HepG2 (cell line): ENCODE data around the gene REEP3.

Source experiments
- EP300 ChIP-seq, 3 experiments: sonication (generic) in 1 of 3; formaldehyde crosslinking in 1 of 3; IDR thresholded peaks; 2 replicates each; pipeline versions ENCODE4 v1.5.1 to v1.6.1; 2011 to 2020; ENCODE audit warnings: low read depth in 2 of 3, low read length in 2 of 3, borderline replicate concordance in 1 of 3, improper control_type of control experiment in 1 of 3, mild to moderate bottlenecking in 1 of 3, missing genetic modification reagents in 1 of 3, moderate library complexity in 1 of 3
- ESRRA ChIP-seq: sonication (generic); formaldehyde crosslinking; IDR thresholded peaks from 2 replicates; pipeline ENCODE4 v1.5.1; 2020; ENCODE audit warnings: mild to moderate bottlenecking, low read depth, missing genetic modification reagents
- ETV6 ChIP-seq: sonication (generic); formaldehyde crosslinking; conservative IDR thresholded peaks from 2 replicates; pipeline ENCODE4 v1.4.0; 2020; ENCODE audit warnings: missing genetic modification reagents
- FLYWCH1 ChIP-seq: sonication (generic); formaldehyde crosslinking; IDR thresholded peaks from 2 replicates; pipeline ENCODE4 v1.8.1; 2023; ENCODE audit warnings: mild to moderate bottlenecking, missing genetic modification reagents
- FOXK1 ChIP-seq: sonication (generic); formaldehyde crosslinking; IDR thresholded peaks from 2 replicates; pipeline ENCODE4 v1.4.0; 2020; ENCODE audit warnings: low read depth, missing genetic modification reagents, borderline replicate concordance
- ZFX ChIP-seq: sonication (generic); formaldehyde crosslinking; IDR thresholded peaks from 2 replicates; pipeline ENCODE4 v1.4.0; 2020; ENCODE audit warnings: mild to moderate bottlenecking, low read depth, missing genetic modification reagents, moderate library complexity
- ZNF232 ChIP-seq: sonication (generic); formaldehyde crosslinking; IDR thresholded peaks from 2 replicates; pipeline ENCODE4 v1.4.0; 2020; ENCODE audit warnings: missing genetic modification reagents, borderline replicate concordance
- ZNF234 ChIP-seq: sonication (generic); formaldehyde crosslinking; conservative IDR thresholded peaks from 2 replicates; pipeline ENCODE4 v1.5.1; 2020; ENCODE audit warnings: mild to moderate bottlenecking, missing genetic modification reagents
- ZNF773 ChIP-seq: sonication (generic); formaldehyde crosslinking; IDR thresholded peaks from 2 replicates; pipeline ENCODE4 v1.4.0; 2020; ENCODE audit warnings: missing genetic modification reagents, borderline replicate concordance
- TF ChIP-seq, protein P1 (sequence below), 2 experiments: sonication (generic) in 1 of 2; formaldehyde crosslinking in 1 of 2; IDR thresholded peaks; 2 replicates each; pipeline versions ENCODE4 v1.5.1 to v1.6.1; 2011 to 2020; ENCODE audit warnings: borderline replicate concordance in 1 of 2, low read depth in 1 of 2, low read length in 1 of 2, mild to moderate bottlenecking in 1 of 2, missing genetic modification reagents in 1 of 2, moderate library complexity in 1 of 2
- TF ChIP-seq, protein P2 (sequence below): sonication (generic); formaldehyde crosslinking; IDR thresholded peaks from 2 replicates; pipeline ENCODE4 v1.5.0; 2020; ENCODE audit warnings: missing genetic modification reagents
- TF ChIP-seq, protein P3 (sequence below): sonication (generic); formaldehyde crosslinking; IDR thresholded peaks from 2 replicates; pipeline ENCODE4 v1.8.1; 2023; ENCODE audit warnings: missing genetic modification reagents, inconsistent platforms, borderline replicate concordance

DNA sequence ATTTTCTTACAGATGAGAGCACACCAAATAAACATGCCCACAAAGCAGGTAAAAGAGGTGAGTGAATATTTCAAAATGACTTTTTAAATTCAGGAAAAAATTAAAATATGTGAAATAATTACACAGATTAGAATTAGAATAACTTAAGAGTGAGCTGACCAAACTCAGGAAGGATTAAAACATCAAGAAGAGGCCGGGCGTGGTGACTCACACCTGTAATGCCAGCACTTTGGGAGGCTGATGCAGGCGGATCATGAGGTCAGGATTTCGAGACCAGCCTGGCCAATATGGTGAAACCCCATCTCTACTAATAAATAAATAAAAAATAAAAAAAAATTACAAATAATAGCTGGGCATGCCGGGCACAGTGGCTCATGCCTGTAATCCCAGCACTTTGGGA, 140.1 kb downstream of the REEP3 start:
- TF ChIP-seq FOXK1 (no peak), FLYWCH1 (no peak), EP300 (IDR thresholded peaks at IDR 0.05; ENCODE audit: low read depth in 2 of 2, low read length in 2 of 2) (no peak), EP300 (CRISPR knock-in tag; IDR thresholded peaks at IDR 0.05; ENCODE audit: borderline replicate concordance) (no peak), ZNF232 (CRISPR knock-in tag) (no peak), ZFX (no peak), ZNF773 (CRISPR knock-in tag) (no peak), ZNF234 (no peak), ESRRA (CRISPR knock-in tag) (no peak), ETV6 (CRISPR knock-in tag) (no peak)
- TF ChIP-seq, protein P1, sequence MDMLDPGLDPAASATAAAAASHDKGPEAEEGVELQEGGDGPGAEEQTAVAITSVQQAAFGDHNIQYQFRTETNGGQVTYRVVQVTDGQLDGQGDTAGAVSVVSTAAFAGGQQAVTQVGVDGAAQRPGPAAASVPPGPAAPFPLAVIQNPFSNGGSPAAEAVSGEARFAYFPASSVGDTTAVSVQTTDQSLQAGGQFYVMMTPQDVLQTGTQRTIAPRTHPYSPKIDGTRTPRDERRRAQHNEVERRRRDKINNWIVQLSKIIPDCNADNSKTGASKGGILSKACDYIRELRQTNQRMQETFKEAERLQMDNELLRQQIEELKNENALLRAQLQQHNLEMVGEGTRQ (IDR thresholded peaks at IDR 0.05; ENCODE audit: low read depth, low read length), result no peak
- TF ChIP-seq, protein P1 (CRISPR knock-in tag; IDR thresholded peaks at IDR 0.05; ENCODE audit: borderline replicate concordance), result no peak
- TF ChIP-seq, protein P2, sequence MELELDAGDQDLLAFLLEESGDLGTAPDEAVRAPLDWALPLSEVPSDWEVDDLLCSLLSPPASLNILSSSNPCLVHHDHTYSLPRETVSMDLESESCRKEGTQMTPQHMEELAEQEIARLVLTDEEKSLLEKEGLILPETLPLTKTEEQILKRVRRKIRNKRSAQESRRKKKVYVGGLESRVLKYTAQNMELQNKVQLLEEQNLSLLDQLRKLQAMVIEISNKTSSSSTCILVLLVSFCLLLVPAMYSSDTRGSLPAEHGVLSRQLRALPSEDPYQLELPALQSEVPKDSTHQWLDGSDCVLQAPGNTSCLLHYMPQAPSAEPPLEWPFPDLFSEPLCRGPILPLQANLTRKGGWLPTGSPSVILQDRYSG, result no peak
- TF ChIP-seq, protein P3, sequence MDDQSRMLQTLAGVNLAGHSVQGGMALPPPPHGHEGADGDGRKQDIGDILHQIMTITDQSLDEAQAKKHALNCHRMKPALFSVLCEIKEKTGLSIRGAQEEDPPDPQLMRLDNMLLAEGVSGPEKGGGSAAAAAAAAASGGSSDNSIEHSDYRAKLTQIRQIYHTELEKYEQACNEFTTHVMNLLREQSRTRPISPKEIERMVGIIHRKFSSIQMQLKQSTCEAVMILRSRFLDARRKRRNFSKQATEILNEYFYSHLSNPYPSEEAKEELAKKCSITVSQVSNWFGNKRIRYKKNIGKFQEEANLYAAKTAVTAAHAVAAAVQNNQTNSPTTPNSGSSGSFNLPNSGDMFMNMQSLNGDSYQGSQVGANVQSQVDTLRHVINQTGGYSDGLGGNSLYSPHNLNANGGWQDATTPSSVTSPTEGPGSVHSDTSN (CRISPR knock-in tag), result no peak
